Activated T-helper 2 cell treated with anti-CD3 and anti-CD28 coated beads, Interferon-gamma antibody, Interleukin-2, Interleukin-4, amounts not matched to agents 10 μg/mL and 5 μg/mL and 100 μg/mL, durations not matched to agents 14 hours and 24 hours and 36 hours (primary cell): ENCODE data around the gene CCDC170. TPM values are rescaled to one million over a fixed set of nuclear protein-coding genes. Genes with fewer than 3 reads are reported as not detected.
"Not testable (repeated sequence)": the region's sequence is repeated elsewhere in the genome, so short reads cannot be mapped to it uniquely, and the experiment has no call there.

Source experiments
- DNase-seq: peaks from one replicate; pipeline ENCODE4 v3.0.0; 2021; ENCODE audit warnings: low spot score
- H3K27ac Mint-ChIP-seq: one replicate; pipeline ENCODE4 v1.8.0; 2021; ENCODE audit warnings: mixed read lengths
- H3K27me3 Mint-ChIP-seq: one replicate; pipeline ENCODE4 v1.8.0; 2021; ENCODE audit warnings: low read depth, mixed read lengths
- H3K36me3 Mint-ChIP-seq: one replicate; pipeline ENCODE4 v1.8.0; 2021; ENCODE audit warnings: low read depth, mixed read lengths
- H3K4me1 Mint-ChIP-seq: one replicate; pipeline ENCODE4 v1.8.0; 2021; ENCODE audit warnings: low read depth, mixed read lengths
- H3K4me3 Mint-ChIP-seq: one replicate; pipeline ENCODE4 v1.8.0; 2021; ENCODE audit warnings: low read depth, mild to moderate bottlenecking, moderate library complexity, mixed read lengths
- H3K9me3 Mint-ChIP-seq: one replicate; pipeline ENCODE4 v1.8.0; 2021; ENCODE audit warnings: mixed read lengths
- intact Hi-C: fragments of 100-400 bp; cut with micrococcal nuclease; formaldehyde crosslinking; loops from one replicate; pipeline ENCODE4 v1.15.1; 2023
- total RNA-seq: library from RNA; stranded (reverse); gene quantifications from 2 replicates; pipeline ENCODE4 v1.2.3, GENCODE V29; 2022

Gene CCDC170
- total RNA-seq, 1 donor from 2014 or later, result not detected

- peaks cover 17% of the 10 kb centered on the region for H3K4me1 Mint-ChIP-seq
- H3K4me3 Mint-ChIP-seq, result no peak overlapping the region
- peaks cover 52% of the 10 kb centered on the region for H3K27me3 Mint-ChIP-seq
- H3K36me3 Mint-ChIP-seq, result no peaks in the 10 kb centered on the region
- no peaks in the 10 kb centered on the region for H3K9me3 Mint-ChIP-seq
- DNase-seq, result no peak
- H3K27ac Mint-ChIP-seq, result no peak overlapping the region
- intact Hi-C loops, result no loop called here
Measured at GRCh38 chr6:151497905-151498304, 4.1 kb downstream of the CCDC170 start.

GRCh38 chr6:151498327-151498726 lies 4.5 kb downstream of the CCDC170 start:
- intact Hi-C loops, result no loop called here
- H3K27me3 Mint-ChIP-seq, result peaks cover 50% of the 10 kb centered on the region
- DNase-seq, result no peak

DNA sequence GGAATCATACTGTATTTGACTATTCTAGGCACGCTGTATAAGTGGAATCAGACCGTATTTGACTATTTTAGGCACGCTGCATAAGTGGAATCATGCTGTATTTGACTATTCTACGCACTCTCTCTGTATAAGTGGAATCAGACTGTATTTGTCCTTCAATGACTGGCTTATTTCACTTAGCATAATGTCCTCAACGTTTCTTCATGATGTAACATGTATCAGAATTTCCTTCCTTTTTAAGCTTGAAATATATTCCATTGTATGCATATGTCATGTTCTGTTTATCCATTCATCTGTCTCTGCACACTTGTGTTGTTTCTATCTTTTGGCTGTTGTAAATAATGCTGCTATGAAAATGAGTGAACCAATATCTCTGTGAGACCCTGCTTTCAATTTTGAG lies 5.7 kb downstream of the CCDC170 start:
- Mint-ChIP-seq H3K27ac (no peak overlapping the region), H3K27me3 (peaks cover 43% of the 10 kb centered on the region), H3K36me3 (no peaks in the 10 kb centered on the region), H3K4me1 (peaks cover 11% of the 10 kb centered on the region), H3K4me3 (no peak overlapping the region), H3K9me3 (no peaks in the 10 kb centered on the region)
- intact Hi-C loops, result no loop called here
- no peak for DNase-seq

More at GRCh38 chr6:151498327-151498726, 4.5 kb downstream of the CCDC170 start:
- Mint-ChIP-seq H3K4me1 (peaks cover 15% of the 10 kb centered on the region), H3K27ac (no peak overlapping the region), H3K4me3 (no peak overlapping the region), H3K36me3 (no peaks in the 10 kb centered on the region), H3K9me3 (no peaks in the 10 kb centered on the region)

DNA sequence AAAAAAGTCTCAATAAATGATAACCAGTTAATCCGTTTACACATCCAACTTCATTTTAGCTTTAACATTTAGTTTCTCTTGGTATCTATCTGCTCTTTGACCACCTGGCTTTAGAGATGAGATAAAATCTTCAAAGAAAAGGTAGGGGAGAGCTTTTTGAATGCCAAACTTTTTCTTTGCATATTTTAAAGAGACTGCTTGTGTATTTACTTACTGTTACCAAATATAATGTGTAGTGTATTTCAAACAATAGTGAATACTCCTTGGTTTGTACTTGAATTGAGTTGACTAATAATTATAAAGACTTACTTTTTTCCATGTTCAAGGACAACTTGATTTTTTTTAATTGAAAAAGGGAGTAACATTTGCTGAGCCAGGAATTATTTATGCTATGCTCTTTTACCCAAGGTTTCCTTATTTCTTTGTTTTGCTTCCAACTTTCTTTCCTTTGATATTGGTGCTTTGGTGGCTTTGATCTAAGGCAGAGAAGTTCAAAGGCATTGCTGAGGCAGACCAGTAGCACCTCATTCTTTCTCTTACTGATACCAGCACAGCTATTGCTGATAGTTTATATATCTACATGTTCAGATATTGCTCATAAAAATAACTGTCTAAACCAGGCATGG lies 7.8 kb downstream of the CCDC170 start:
- Mint-ChIP-seq H3K36me3 (no peaks in the 10 kb centered on the region), H3K27ac (no peak overlapping the region), H3K4me3 (no peak overlapping the region), H3K4me1 (peaks cover 6% of the 10 kb centered on the region), H3K9me3 (no peaks in the 10 kb centered on the region), H3K27me3 (peaks cover 25% of the 10 kb centered on the region)
- no peak for DNase-seq
- intact Hi-C loops, result no loop called here

DNA sequence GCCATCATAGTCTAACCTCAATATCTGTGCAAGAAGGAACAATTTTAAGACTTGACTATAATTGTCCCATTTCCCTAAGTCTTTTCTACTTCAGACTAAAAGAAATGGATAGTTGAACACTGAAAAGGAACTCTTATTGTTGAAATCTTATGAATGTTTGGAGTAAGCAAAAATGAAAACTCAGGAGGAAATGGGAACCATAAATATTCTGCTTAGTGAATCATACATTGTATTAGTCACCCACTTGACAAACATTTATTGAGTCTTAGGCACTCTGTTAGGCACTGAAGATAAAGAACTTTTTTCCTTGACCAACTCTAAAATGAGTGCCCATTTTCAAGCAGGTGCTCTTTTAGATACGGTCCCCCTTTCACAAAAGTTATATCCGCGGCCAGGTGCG lies 8.7 kb downstream of the CCDC170 start:
- DNase-seq, result no peak
- Mint-ChIP-seq H3K27me3 (peaks cover 21% of the 10 kb centered on the region), H3K36me3 (no peaks in the 10 kb centered on the region), H3K27ac (no peak overlapping the region), H3K4me1 (peaks cover 6% of the 10 kb centered on the region), H3K9me3 (no peaks in the 10 kb centered on the region), H3K4me3 (no peak overlapping the region)
- intact Hi-C loops, result no loop called here

DNA sequence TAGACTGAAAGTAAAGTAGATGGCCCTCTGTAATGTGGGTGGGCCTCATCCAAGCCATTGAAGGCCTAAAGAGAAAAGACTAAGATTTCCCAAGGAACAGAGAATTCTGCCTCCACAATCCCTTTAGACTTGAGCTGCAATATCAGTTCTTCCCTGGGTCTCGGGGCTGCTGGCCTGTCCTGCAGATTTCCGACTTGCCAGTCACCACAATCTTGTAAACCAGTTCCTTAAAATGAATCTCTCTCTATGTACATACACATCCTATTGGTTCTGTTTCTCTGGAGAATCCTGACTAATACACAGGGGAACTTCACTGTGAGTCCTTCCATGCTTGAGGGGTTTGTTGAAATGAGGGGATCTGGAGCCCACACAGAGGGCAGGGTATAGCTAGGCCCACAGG lies 12.9 kb downstream of the CCDC170 start:
- no peak for DNase-seq
- no peak overlapping the region for H3K27ac Mint-ChIP-seq
- no peaks in the 10 kb centered on the region for H3K4me1 Mint-ChIP-seq
- no peak overlapping the region for H3K4me3 Mint-ChIP-seq
- no peaks in the 10 kb centered on the region for H3K9me3 Mint-ChIP-seq
- intact Hi-C loops, result no loop called here
- H3K36me3 Mint-ChIP-seq, result no peaks in the 10 kb centered on the region
- H3K27me3 Mint-ChIP-seq, result peaks cover 10% of the 10 kb centered on the region

DNA sequence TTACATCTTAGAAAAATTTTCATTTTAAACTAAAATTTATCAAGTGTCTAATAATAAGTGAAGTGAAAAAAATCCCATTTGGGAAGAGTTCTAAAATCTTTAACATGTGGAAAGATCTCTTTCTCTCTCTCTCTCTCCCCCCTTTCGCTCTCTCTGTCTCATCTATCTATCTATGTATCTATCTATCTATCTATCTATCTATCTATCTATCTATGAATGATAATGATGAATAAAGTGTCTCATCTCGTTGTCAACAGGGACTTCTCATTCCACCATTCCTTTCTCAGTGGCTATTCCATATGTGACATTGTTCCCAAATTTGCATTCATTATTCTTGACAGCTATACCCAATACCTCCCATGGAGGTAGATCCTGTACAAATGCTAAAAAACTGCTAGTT lies 15.2 kb downstream of the CCDC170 start:
- no peak overlapping the region for H3K4me3 Mint-ChIP-seq
- no peaks in the 10 kb centered on the region for H3K9me3 Mint-ChIP-seq
- H3K27ac Mint-ChIP-seq, result no peak overlapping the region
- H3K27me3 Mint-ChIP-seq, result no peaks in the 10 kb centered on the region
- H3K4me1 Mint-ChIP-seq, result no peaks in the 10 kb centered on the region
- no peak for DNase-seq
- intact Hi-C loops, result no loop called here
- H3K36me3 Mint-ChIP-seq, result no peaks in the 10 kb centered on the region

DNA sequence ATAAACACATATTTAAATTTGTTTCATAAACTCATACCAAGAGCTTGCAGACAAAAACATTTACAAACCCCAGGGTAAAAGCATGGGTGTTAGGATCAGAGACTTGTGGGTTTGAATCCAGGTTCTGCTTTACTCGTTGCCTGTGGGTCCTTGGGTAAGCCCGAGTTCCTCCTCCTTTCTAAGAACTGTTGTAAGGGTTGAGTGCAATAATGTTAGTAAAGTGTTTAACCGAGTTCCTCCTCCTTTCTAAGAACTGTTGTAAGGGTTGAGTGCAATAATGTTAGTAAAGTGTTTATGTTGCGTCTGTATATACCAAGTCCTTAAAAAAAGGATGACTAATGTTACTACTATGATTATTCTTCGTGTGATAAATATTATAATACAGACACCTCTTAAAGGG lies 18.7 kb downstream of the CCDC170 start:
- H3K4me3 Mint-ChIP-seq, result no peak overlapping the region
- H3K9me3 Mint-ChIP-seq, result no peaks in the 10 kb centered on the region
- no peaks in the 10 kb centered on the region for H3K4me1 Mint-ChIP-seq
- DNase-seq, result no peak
- H3K27me3 Mint-ChIP-seq, result no peaks in the 10 kb centered on the region
- no peaks in the 10 kb centered on the region for H3K36me3 Mint-ChIP-seq
- H3K27ac Mint-ChIP-seq, result no peak overlapping the region
- intact Hi-C loops, result no loop called here

DNA sequence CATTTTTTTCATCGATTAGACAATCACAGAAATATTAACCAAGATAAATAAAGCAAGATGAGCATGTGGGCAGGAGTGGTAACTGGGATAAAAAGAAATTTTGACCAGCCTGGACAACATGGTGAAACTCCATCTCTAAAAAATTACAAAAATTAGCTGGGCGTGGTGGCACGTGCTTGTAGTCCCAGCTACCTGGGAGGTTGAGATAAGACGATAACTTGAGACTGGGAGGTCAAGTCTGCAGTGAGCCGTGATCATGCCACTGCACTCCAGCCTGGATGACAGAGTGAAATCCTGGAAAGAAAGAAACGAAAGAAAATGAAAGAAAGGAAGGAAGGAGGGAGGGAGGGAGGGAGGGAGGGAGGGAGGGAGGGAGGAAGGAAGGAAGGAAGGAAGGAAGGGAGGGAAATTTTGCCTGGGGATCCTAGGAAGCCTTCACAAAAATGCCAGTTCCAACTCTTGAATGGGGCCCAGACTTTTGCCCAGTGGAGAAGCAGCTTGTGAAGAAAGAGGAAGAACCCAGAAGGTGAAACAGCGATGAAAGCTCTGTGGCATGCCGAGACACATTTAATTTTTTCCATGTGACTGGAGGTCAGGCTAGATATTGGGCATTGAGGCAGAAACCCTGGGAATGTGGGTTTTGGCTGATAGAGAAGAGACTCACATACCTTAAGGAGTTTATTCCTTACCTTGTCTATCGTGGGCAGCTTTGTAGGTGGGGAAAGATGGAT lies 20.3 kb downstream of the CCDC170 start:
- H3K4me3 Mint-ChIP-seq, result no peak overlapping the region
- no peaks in the 10 kb centered on the region for H3K27me3 Mint-ChIP-seq
- DNase-seq, result no peak
- intact Hi-C loops, result no loop called here
- no peaks in the 10 kb centered on the region for H3K4me1 Mint-ChIP-seq
- H3K36me3 Mint-ChIP-seq, result no peaks in the 10 kb centered on the region
- peaks cover 13% of the 10 kb centered on the region for H3K9me3 Mint-ChIP-seq
- H3K27ac Mint-ChIP-seq, result no peak overlapping the region

- H3K27ac Mint-ChIP-seq, H3K36me3 Mint-ChIP-seq: not testable (repeated sequence)
Measured at GRCh38 chr6:151518992-151519391, 25.2 kb downstream of the CCDC170 start.

DNA sequence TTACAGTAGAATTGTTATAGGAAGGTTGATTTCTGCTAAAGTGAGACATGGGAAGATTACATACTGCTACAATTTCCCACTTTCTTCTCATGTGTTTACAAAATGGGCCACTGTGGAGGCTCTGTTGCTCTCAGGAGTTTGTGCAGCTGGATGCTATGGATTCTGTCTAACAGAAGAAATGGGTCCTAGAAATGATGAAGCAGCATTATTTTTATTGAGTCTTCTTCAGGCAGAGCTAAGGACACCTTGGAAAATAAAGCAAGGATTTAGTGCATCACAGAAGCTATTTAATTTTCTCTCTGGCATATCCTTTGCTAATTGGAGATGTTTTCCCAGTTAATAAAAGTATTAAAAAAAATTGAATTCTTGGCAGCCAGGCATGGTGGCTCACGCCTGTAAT lies 29.2 kb downstream of the CCDC170 start:
- DNase-seq, result no peak
- Mint-ChIP-seq H3K9me3 (peaks cover 30% of the 10 kb centered on the region), H3K4me3 (no peak overlapping the region), H3K4me1 (no peaks in the 10 kb centered on the region), H3K36me3 (no peaks in the 10 kb centered on the region), H3K27me3 (no peaks in the 10 kb centered on the region), H3K27ac (no peak overlapping the region)
- intact Hi-C loops, result no loop called here

More at GRCh38 chr6:151518992-151519391, 25.2 kb downstream of the CCDC170 start:
- H3K4me1 Mint-ChIP-seq, DNase-seq, H3K4me3 Mint-ChIP-seq, intact Hi-C loops, H3K27me3 Mint-ChIP-seq: not testable (repeated sequence)
- H3K9me3 Mint-ChIP-seq, result peaks cover 34% of the 10 kb centered on the region

DNA sequence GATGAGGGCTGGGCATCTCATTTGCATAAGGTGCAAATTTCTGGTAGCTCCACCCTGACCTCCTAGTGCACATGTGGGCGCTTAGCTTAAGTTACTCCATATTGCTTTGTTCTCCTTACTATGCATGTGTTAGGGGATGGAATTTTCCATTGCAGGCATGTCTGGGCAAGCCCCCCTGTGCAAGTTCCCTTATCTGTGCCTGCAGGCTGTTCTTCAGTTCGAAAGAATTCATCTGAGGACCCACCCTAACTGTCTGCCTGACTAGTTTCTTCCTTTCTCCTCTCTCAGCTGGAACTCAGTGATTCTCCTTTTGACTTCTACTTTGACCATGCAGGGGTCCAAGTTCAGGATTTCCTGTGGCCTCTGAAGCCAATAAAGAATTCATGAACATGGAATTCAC lies 30.2 kb downstream of the CCDC170 start:
- H3K4me1 Mint-ChIP-seq, result no peaks in the 10 kb centered on the region
- intact Hi-C loops, result no loop called here
- peaks cover 21% of the 10 kb centered on the region for H3K9me3 Mint-ChIP-seq
- H3K36me3 Mint-ChIP-seq, result no peaks in the 10 kb centered on the region
- H3K27me3 Mint-ChIP-seq, result no peaks in the 10 kb centered on the region
- no peak overlapping the region for H3K27ac Mint-ChIP-seq
- H3K4me3 Mint-ChIP-seq, result no peak overlapping the region
- DNase-seq, result no peak

DNA sequence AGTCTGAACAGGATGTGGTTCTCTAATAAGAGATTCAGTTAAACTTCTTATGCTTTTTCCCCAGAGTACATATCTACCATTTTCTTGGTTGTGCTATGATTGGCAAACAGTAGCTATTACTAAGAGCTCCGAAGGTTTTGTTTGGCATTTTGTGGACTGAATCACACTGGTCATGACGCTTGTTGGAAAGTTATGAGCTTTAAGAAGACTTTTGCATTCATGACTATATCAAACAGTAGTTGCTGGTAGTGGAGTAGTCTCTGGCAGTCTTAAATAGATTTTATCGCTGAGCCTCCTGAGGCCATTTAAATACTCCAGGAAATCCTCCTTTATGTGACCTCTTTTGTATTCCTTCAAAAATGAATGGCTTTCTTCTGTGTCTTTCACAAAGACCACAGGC lies 40.8 kb downstream of the CCDC170 start:
- Mint-ChIP-seq H3K9me3 (peaks cover 6% of the 10 kb centered on the region), H3K4me3 (no peak overlapping the region), H3K4me1 (no peaks in the 10 kb centered on the region), H3K27ac (no peak overlapping the region), H3K27me3 (peaks cover 5% of the 10 kb centered on the region), H3K36me3 (no peaks in the 10 kb centered on the region)
- DNase-seq, result no peak
- intact Hi-C loops, result no loop called here
